ENCODE measurements around the gene LRRC46.

DNA sequence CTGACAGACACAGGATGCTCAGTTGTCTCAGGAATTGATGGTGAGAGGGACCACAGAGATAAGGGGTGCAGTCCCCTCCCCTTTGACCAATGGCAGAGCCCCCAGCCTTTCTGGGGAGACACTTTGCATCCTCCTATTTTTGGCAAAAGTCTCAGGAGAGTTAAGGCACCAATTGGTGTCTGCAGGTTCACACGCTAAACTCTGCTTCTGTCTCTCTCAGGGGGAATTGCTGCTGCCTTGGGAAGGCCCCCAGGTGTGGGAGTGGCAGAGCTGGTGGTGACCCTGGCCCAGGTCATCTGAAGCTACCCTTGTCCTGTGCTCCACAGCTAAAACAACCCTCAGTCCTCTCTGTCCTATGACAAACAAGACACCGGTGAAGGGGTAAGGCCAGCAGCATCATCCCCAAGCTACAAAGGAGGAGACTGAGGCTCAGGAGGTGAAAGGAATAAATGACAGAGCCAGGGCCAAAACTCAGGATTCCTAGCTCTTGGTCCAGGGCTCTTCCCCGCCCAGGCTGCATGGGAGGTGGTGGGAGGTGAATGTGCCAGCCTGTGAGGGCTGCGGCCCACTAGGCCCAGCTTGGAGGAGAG lies 30.2 kb upstream of the LRRC46 start:
- no peak for TF ChIP-seq HDGF (IDR thresholded peaks at IDR 0.05; ENCODE audit: borderline replicate concordance)
- TF ChIP-seq L3MBTL2 (conservative IDR thresholded peaks at IDR 0.05) = no peak
- TF ChIP-seq TARDBP (IDR thresholded peaks at IDR 0.05) = no peak
- TF ChIP-seq SP1 (IDR thresholded peaks at IDR 0.05) = no peak
- no peak for TF ChIP-seq ELF4 (IDR thresholded peaks at IDR 0.05)
- TF ChIP-seq SUZ12 (IDR thresholded peaks at IDR 0.05) = no peak
- no peak for TF ChIP-seq BHLHE40 (IDR thresholded peaks at IDR 0.05; ENCODE audit: borderline replicate concordance)
- no peak for TF ChIP-seq FOXK2 (IDR thresholded peaks at IDR 0.05)

Measured in HEK293T (cell line).